ENCODE data around the gene RAET1E. TPM values are rescaled to one million over a fixed set of nuclear protein-coding genes. Genes with fewer than 3 reads are reported as not detected.
"Not testable (repeated sequence)": the region's sequence is repeated elsewhere in the genome, so short reads cannot be mapped to it uniquely, and the experiment has no call there.

RAET1E gene, protein sequence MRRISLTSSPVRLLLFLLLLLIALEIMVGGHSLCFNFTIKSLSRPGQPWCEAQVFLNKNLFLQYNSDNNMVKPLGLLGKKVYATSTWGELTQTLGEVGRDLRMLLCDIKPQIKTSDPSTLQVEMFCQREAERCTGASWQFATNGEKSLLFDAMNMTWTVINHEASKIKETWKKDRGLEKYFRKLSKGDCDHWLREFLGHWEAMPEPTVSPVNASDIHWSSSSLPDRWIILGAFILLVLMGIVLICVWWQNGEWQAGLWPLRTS
- total RNA-seq (ENCODE audit: low replicate concordance), result 0.63 TPM in 1 of 2 replicates, not detected in the other

GRCh38 chr6:149897855-149898744, at the start of gene RAET1E:
Gene RAET1E (minus strand): TSS chr6:149898113. CDS start chr6:149890901, 7,212 bp downstream.
- no peak for DNase-seq (ENCODE audit: low read depth)
- no peak for TF ChIP-seq CTCF (IDR thresholded peaks at IDR 0.05; ENCODE audit: insufficient read depth, low read length)
- peak within 1 kb of the TSS; percentile 59 for H3K4me3 ChIP-seq (ENCODE audit: low read depth, low read length)

DNA sequence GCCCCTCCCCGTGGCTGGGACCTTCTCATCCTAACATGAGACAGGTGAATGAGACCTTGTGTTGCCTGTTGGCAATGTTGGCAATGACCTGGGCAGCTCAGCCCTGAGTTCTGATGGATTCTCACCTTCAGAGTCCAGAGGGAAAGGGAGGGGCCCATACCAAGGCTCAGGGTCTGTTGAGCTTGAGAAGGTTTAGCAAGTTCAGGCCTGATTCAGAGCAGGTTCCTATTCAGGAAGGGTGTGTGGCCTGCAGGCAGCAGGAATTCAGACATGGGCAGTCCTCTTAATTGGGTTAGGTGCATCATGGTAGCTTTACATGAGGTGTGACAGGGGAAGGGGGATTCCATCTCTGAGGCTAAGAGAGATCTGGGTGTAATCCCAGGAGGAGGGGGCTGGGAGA, 49.6 kb upstream of the RAET1E start:
- H3K4me3 ChIP-seq (ENCODE audit: low read depth, low read length); DNase-seq (ENCODE audit: low read depth): not testable (repeated sequence)

- H3K4me3 ChIP-seq (ENCODE audit: low read depth, low read length); DNase-seq (ENCODE audit: low read depth): not testable (repeated sequence)
Measured at GRCh38 chr6:149946631-149947030, 48.7 kb upstream of the RAET1E start.

GRCh38 chr6:149945276-149945675, 47.4 kb upstream of the RAET1E start:
- H3K4me3 ChIP-seq (ENCODE audit: low read depth, low read length); DNase-seq (ENCODE audit: low read depth): not testable (repeated sequence)

GRCh38 chr6:149943321-149943720, 45.4 kb upstream of the RAET1E start:
- not testable (repeated sequence) for DNase-seq (ENCODE audit: low read depth); H3K4me3 ChIP-seq (ENCODE audit: low read depth, low read length)

GRCh38 chr6:149942461-149942829, 44.5 kb upstream of the RAET1E start:
- H3K4me3 ChIP-seq (ENCODE audit: low read depth, low read length), result peak overlapping the region; percentile 75
- no peak for DNase-seq (ENCODE audit: low read depth)
- TF ChIP-seq CTCF (IDR thresholded peaks at IDR 0.05; ENCODE audit: insufficient read depth, low read length), result peak; percentile 7

- H3K4me3 ChIP-seq (ENCODE audit: low read depth, low read length), result peak within 1 kb of the TSS; percentile 75
- TF ChIP-seq CTCF (IDR thresholded peaks at IDR 0.05; ENCODE audit: insufficient read depth, low read length), result no peak
- DNase-seq (ENCODE audit: low read depth), result peak; percentile 97
Measured at GRCh38 chr6:149941583-149942460, 43.9 kb upstream of the RAET1E start, which contains the start of gene ULBP2. Gene ULBP2 (plus strand): TSS chr6:149942014. CDS start chr6:149942073, 59 bp downstream.

DNA sequence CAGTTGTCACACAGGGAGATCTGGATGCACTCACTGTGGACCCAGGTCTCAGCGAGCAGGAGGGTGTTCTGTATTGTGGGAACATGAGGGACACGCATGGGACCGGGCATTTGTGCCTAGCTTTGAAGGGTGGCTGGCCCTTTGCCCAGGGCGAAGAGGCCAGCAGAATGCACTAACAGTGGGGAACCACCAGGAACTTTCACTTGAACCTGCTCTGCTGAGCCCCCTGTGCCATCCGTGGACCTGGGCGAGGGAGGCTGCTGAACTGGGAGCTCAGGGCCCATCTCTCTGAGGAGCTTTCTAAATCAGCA, 42.7 kb upstream of the RAET1E start:
- TF ChIP-seq CTCF (IDR thresholded peaks at IDR 0.05; ENCODE audit: insufficient read depth, low read length), result no peak
- H3K4me3 ChIP-seq (ENCODE audit: low read depth, low read length), result no peak overlapping the region
- DNase-seq (ENCODE audit: low read depth), result no peak

Data from fibroblast of the aortic adventitia (primary cell).